HG03135 (cell line): Measurements from ENCODE around the gene IFI30.

ENCODE experiments used
- ATAC-seq: cut with Tn5 transposase; IDR thresholded peaks from one replicate; pipeline ENCODE4 v1.9.1; 2021; ENCODE audit warnings: mild to moderate bottlenecking, moderate library complexity; ENCODE audit not compliant: unreplicated experiment

Gene IFI30

GRCh38 chr19:18170714-18171255, 2.8 kb upstream of the IFI30 start:
- ATAC-seq, result no peak

GRCh38 chr19:18171605-18172327, 1.8 kb upstream of the IFI30 start:
- no peak for ATAC-seq

- ATAC-seq, result no peak
These were observed 1.1 kb upstream of the IFI30 start for GRCh38 chr19:18172331-18173053.

DNA sequence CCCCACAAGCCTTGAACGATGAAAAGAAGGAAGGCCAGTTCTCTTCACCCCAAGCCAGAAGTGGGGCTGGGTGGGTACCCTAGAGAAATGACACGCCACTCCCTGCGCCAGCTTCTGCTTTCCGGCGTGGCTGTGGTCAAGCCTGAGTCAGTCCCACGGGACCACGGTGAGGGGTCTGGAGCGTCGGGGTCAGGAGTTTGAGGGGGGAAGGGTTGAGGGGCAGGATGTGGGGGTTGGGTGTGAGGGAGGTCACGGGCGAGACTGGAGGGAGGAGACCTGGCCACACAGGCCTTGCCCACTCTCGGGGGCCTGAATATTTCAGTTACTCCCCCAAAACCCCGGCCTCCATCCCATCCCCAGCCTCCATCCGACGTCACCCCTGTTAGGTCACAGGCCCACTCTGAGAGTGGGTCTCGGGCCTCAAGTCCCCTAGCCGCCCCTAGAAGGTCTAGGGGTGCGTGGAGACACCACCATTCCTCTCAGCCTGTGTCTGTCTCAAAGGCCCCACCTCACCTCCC, 500 bp upstream of the IFI30 start:
- ATAC-seq, result no peak

GRCh38 chr19:18174983-18175382, 1.4 kb downstream of the IFI30 start:
- ATAC-seq, result no peak

- no peak for ATAC-seq
These were observed 3.0 kb downstream of the IFI30 start for GRCh38 chr19:18176367-18177310.

- ATAC-seq, result no peak
These were observed 6.3 kb downstream of the IFI30 start for GRCh38 chr19:18179957-18180356.

GRCh38 chr19:18183529-18183928, 9.9 kb downstream of the IFI30 start:
- no peak for ATAC-seq

GRCh38 chr19:18185538-18185937, 11.9 kb downstream of the IFI30 start:
- ATAC-seq, result no peak

- no peak for ATAC-seq
These were observed 16.7 kb downstream of the IFI30 start for GRCh38 chr19:18190278-18190677.

GRCh38 chr19:18191640-18192062, 18.0 kb downstream of the IFI30 start:
- no peak for ATAC-seq

- ATAC-seq, result peak; percentile 84
These were observed 19.2 kb downstream of the IFI30 start, which contains the start of gene MPV17L2 for GRCh38 chr19:18192673-18193387. Gene MPV17L2, plus strand, starts transcription at chr19:18193218. Its CDS starts 64 bp downstream, at chr19:18193282.

GRCh38 chr19:18193388-18194180, 20.0 kb downstream of the IFI30 start:
- ATAC-seq, result no peak

- ATAC-seq, result no peak
These were observed 20.5 kb downstream of the IFI30 start for GRCh38 chr19:18194181-18194530.

GRCh38 chr19:18194554-18195238, 21.1 kb downstream of the IFI30 start:
- ATAC-seq, result no peak

DNA sequence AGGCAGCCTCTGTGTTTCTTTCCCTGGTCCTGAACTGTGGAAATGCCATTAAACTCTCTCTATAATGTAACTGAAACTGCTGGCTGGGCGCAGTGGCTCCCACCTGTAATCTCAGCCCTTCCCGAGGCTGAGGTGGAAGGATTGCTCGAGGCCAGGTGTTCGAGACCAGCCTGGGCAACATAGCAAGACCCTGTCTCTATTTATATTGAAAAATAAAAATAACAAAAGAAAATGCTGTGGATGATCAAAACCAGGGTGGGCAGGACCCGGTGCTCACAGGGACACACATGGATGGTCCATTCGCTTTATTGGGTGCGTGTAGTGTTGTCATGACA, 22.9 kb downstream of the IFI30 start:
- no peak for ATAC-seq

GRCh38 chr19:18197306-18197705, 23.7 kb downstream of the IFI30 start:
- ATAC-seq, result no peak

DNA sequence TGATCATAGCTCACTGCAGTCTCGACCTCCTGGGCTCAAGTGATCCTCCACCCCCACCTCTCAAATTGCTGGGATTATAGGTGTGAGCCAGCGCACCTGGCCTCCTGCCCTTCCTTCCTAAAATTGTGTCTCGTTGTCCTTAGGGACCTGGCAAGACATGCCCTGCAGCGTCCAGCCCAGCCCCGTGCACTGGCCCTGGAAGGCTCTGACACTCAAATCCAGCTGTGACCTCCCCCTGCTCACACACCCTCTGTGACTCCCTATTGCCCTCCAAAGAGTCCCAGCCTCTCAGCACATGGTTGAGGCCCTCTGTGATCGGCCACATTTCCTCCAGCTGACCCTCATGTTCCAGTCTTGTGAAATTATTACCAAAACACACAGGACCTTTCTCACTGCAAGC, 24.3 kb downstream of the IFI30 start:
- ATAC-seq, result no peak

- ATAC-seq, result no peak
These were observed 24.8 kb downstream of the IFI30 start for GRCh38 chr19:18198374-18198773.
